K562 (cell line): ENCODE measurements around the gene TTBK1. TPM values are rescaled to one million over a fixed set of nuclear protein-coding genes. Genes with fewer than 3 reads are reported as not detected.

Source experiments
- DACH1 ChIP-seq: fragments of 450-650 bp; IDR thresholded peaks from 2 replicates; pipeline ENCODE4 v1.6.1; 2018; ENCODE audit not compliant: partially characterized antibody
- DLX4 ChIP-seq: fragments of 250-450 bp; sonication (Bioruptor Pico); IDR thresholded peaks from 2 replicates; pipeline ENCODE4 v1.6.1; 2021; ENCODE audit warnings: mild to moderate bottlenecking
- GTF3C2 ChIP-seq: IDR thresholded peaks from 3 replicates; pipeline ENCODE4 v1.6.1; 2011; ENCODE audit warnings: borderline replicate concordance, mild to moderate bottlenecking, moderate library complexity; ENCODE audit not compliant: insufficient read length; ENCODE audit errors: extremely low read depth
- KDM1A ChIP-seq, 2 experiments: fragments of 450-650 bp; IDR thresholded peaks; 2 replicates each; pipeline ENCODE4 v1.6.1; 2016; ENCODE audit warnings: mild to moderate bottlenecking in 2 of 2
- MNT ChIP-seq, 2 experiments: fragments of 450-650 bp; conservative IDR thresholded peaks; 2 replicates each; pipeline ENCODE4 v1.6.1; 2017; ENCODE audit warnings: mild to moderate bottlenecking in 2 of 2, moderate library complexity in 2 of 2
- TAF1 ChIP-seq: IDR thresholded peaks from 2 replicates; pipeline ENCODE4 v1.6.1; 2011; ENCODE audit warnings: mild to moderate bottlenecking, low read length, moderate library complexity; ENCODE audit not compliant: insufficient read depth, control insufficient read depth, severe bottlenecking; ENCODE audit errors: extremely low read depth
- TSC22D4 ChIP-seq: fragments of 450-650 bp; IDR thresholded peaks from 2 replicates; pipeline ENCODE4 v1.6.1; 2016; ENCODE audit warnings: missing genetic modification characterization, missing biosample characterization, control low read depth
- YY1 ChIP-seq, 3 experiments: IDR thresholded peaks; 2 replicates each; pipeline ENCODE4 v1.6.1; 2011; ENCODE audit warnings: low read length in 2 of 3, mild to moderate bottlenecking in 2 of 3, moderate library complexity in 2 of 3, borderline replicate concordance in 1 of 3, control low read depth in 1 of 3, low read depth in 1 of 3; ENCODE audit not compliant: insufficient read depth in 3 of 3, insufficient replicate concordance in 2 of 3, control insufficient read depth in 1 of 3, insufficient read length in 1 of 3; ENCODE audit errors: extremely low read depth in 1 of 3
- ZBTB17 ChIP-seq: fragments of 450-650 bp; formaldehyde crosslinking; IDR thresholded peaks from 2 replicates; pipeline ENCODE4 v1.4.0; 2020; ENCODE audit warnings: mild to moderate bottlenecking
- ZNF318 ChIP-seq, 2 experiments: fragments of 450-650 bp; IDR thresholded peaks; 2 replicates each; pipeline ENCODE4 v1.6.1; 2016; ENCODE audit warnings: mild to moderate bottlenecking in 2 of 2, borderline replicate concordance in 1 of 2, low read depth in 1 of 2, moderate library complexity in 1 of 2
- polyA plus RNA-seq, 8 experiments: library from polyadenylated mRNA; depleted of rRNA in 4 of 8; stranded (reverse) in 5 of 8; unstranded in 3 of 8; fragments of >200 nt; fragmentation: Nextera tagmentation in 2 of 8; fragmentation: Illumina TruSeq in 1 of 8; extraction: Ambion mirVana in 2 of 8; extraction: Trizol in 1 of 8; gene quantifications; 2 replicates each; pipeline versions ENCODE4 v1.2.1 to v1.2.3, GENCODE V29; 2011 to 2014; ENCODE audit warnings: inconsistent platforms in 1 of 8, missing spikeins in 1 of 8
- total RNA-seq, 7 experiments: library from RNA; depleted of rRNA in 6 of 7; stranded (reverse); fragments of >200 nt in 6 of 7; fragmentation: Illumina TruSeq in 2 of 7; extraction: Trizol in 2 of 7; gene quantifications; 2 replicates each; pipeline versions ENCODE4 v1.2.1 to v1.2.3, GENCODE V29; 2011 to 2021; ENCODE audit warnings: low replicate concordance in 1 of 7

The TTBK1 gene
- total and polyA plus RNA-seq, 9 of the 15 experiments (the other 6 are each of a cell fraction or from before 2014, with no cell fraction given): not detected

GRCh38 chr6:43269273-43270007, 26.2 kb downstream of the TTBK1 start (continued):
- no peak for TF ChIP-seq DLX4 (CRISPR knock-in tag)
- 0 out of 4 replicates have a peak, but pooled peaks have one; percentile 42 to 66 for TF ChIP-seq KDM1A (IDR thresholded peaks at IDR 0.05)
- no peak for TF ChIP-seq TSC22D4
- TF ChIP-seq ZBTB17 (CRISPR knock-in tag): no peak
- no peak for TF ChIP-seq YY1 (IDR thresholded peaks at IDR 0.05; ENCODE audit: borderline replicate concordance in 1 of 3, control insufficient read depth in 1 of 3, extremely low read depth in 1 of 3, insufficient read depth in 3 of 3, insufficient read length in 1 of 3, insufficient replicate concordance in 2 of 3, low read depth in 1 of 3, low read length in 2 of 3)
- peak; percentile 32 for TF ChIP-seq DACH1
- TF ChIP-seq ZNF318 (IDR thresholded peaks at IDR 0.05; ENCODE audit: borderline replicate concordance in 1 of 2, low read depth in 1 of 2): no peak
- TF ChIP-seq GTF3C2: peak; percentile 58
- no peak for TF ChIP-seq MNT (conservative IDR thresholded peaks at IDR 0.05)
- no peak for TF ChIP-seq TAF1
